ENCODE data around the gene SPEN.

SPEN gene

GRCh38 chr1:15949453-15950245 is 102.1 kb downstream of the SPEN start:
- DNase-seq, result no peak

- DNase-seq, result no peak
These were observed 102.8 kb downstream of the SPEN start for GRCh38 chr1:15950302-15950701.

- no peak for DNase-seq
These were observed 103.3 kb downstream of the SPEN start for GRCh38 chr1:15950763-15951295.

- DNase-seq, result no peak
These were observed 104.0 kb downstream of the SPEN start for GRCh38 chr1:15951341-15952153.

- no peak for DNase-seq
These were observed 105.1 kb downstream of the SPEN start for GRCh38 chr1:15952317-15953258.

- no peak for DNase-seq
These were observed 105.8 kb downstream of the SPEN start for GRCh38 chr1:15953294-15953771.

GRCh38 chr1:15953791-15954241 is 106.3 kb downstream of the SPEN start:
- DNase-seq, result peak; percentile 82

- no peak for DNase-seq
These were observed 106.8 kb downstream of the SPEN start for GRCh38 chr1:15954316-15954715.

GRCh38 chr1:15955552-15955951 is 108.0 kb downstream of the SPEN start:
- no peak for DNase-seq

GRCh38 chr1:15956150-15956549 is 108.6 kb downstream of the SPEN start:
- DNase-seq, result no peak

GRCh38 chr1:15957221-15958095 is 110.0 kb downstream of the SPEN start:
- no peak for DNase-seq

GRCh38 chr1:15958111-15958510 is 110.6 kb downstream of the SPEN start:
- DNase-seq, result no peak

- DNase-seq, result no peak
These were observed 111.3 kb downstream of the SPEN start for GRCh38 chr1:15958793-15959192.

GRCh38 chr1:15959424-15959823 is 111.9 kb downstream of the SPEN start:
- no peak for DNase-seq

GRCh38 chr1:15959827-15960446 is 112.4 kb downstream of the SPEN start:
- no peak for DNase-seq

GRCh38 chr1:15960808-15961207 is 113.3 kb downstream of the SPEN start:
- no peak for DNase-seq

- no peak for DNase-seq
These were observed 114.0 kb downstream of the SPEN start for GRCh38 chr1:15961492-15961891.

GRCh38 chr1:15962176-15962575 is 114.7 kb downstream of the SPEN start:
- DNase-seq, result no peak

GRCh38 chr1:15962671-15963362 is 115.3 kb downstream of the SPEN start:
- no peak for DNase-seq

GRCh38 chr1:15963363-15963967 is 116.0 kb downstream of the SPEN start:
- no peak for DNase-seq
